Uterus (tissue), 4 donors: ENCODE data around the gene SRP9. TPM values are rescaled to one million over a fixed set of nuclear protein-coding genes. Genes with fewer than 3 reads are reported as not detected.
"Not testable (repeated sequence)": the region's sequence is repeated elsewhere in the genome, so short reads cannot be mapped to it uniquely, and the experiment has no call there.

Experiments
- DNase-seq, 2 donors: peaks; one replicate each; pipeline ENCODE4 v3.0.0-alpha.2; 2019 to 2020
- H3K27ac ChIP-seq, 2 donors: fragments of 200-600 bp; sonication (generic); 1 replicate in 1 of 2; 2 replicates in 1 of 2; pipeline ENCODE4 v1.5.1; 2016 to 2018
- H3K27me3 ChIP-seq, 2 donors: fragments of 200-600 bp; sonication (generic); one replicate each; pipeline ENCODE4 v1.5.1; 2018 to 2019; ENCODE audit warnings: control low read depth in 1 of 2
- H3K36me3 ChIP-seq, 2 donors: fragments of 200-600 bp; sonication (generic); one replicate each; pipeline ENCODE4 v1.5.1; 2019; ENCODE audit warnings: control low read depth in 1 of 2
- H3K4me1 ChIP-seq, 2 donors: fragments of 200-600 bp; sonication (generic); one replicate each; pipeline ENCODE4 v1.5.1; 2018 to 2019; ENCODE audit warnings: control low read depth in 1 of 2
- H3K4me3 ChIP-seq, 2 donors: fragments of 200-600 bp; sonication (generic); 1 replicate in 1 of 2; 2 replicates in 1 of 2; pipeline ENCODE4 v1.5.1; 2018 to 2019; ENCODE audit warnings: mild to moderate bottlenecking in 1 of 2
- H3K9me3 ChIP-seq, 2 donors: fragments of 200-600 bp; sonication (generic); one replicate each; pipeline ENCODE4 v1.5.1; 2019; ENCODE audit warnings: control low read depth in 1 of 2
- POLR2A ChIP-seq, 2 donors: fragments of 450-650 bp; IDR thresholded peaks; one replicate each; pipeline ENCODE4 v1.6.1; 2016; ENCODE audit warnings: antibody characterized with exemption in 2 of 2, mild to moderate bottlenecking in 1 of 2, moderate library complexity in 1 of 2
- intact Hi-C: fragments of 100-400 bp; cut with DNase I; formaldehyde crosslinking; loops from one replicate; pipeline ENCODE4 v1.15.1; 2023; ENCODE audit warnings: low total_unique reads
- total RNA-seq, 4 donors: library from RNA; depleted of rRNA in 3 of 4; stranded (reverse); fragments of >200 nt in 3 of 4; gene quantifications; one replicate each; pipeline versions ENCODE4 v1.1.0 to v1.2.4, GENCODE V29; 2014 to 2023
- TF ChIP-seq, protein P1 (sequence below), 4 experiments: fragments of 200-600 bp in 2 of 4; fragments of 450-650 bp in 2 of 4; sonication (generic) in 2 of 4; IDR thresholded peaks; one replicate each; pipeline ENCODE4 v1.5.1; 2016 to 2019; ENCODE audit warnings: antibody characterized with exemption in 4 of 4, mild to moderate bottlenecking in 2 of 4, moderate library complexity in 1 of 4
- donor health status: DM: yes; HTN: yes; CAD: no.

The SRP9 gene
- total RNA-seq, 4 donors from 2014 or later = 169 to 551 (median 202) TPM

DNA sequence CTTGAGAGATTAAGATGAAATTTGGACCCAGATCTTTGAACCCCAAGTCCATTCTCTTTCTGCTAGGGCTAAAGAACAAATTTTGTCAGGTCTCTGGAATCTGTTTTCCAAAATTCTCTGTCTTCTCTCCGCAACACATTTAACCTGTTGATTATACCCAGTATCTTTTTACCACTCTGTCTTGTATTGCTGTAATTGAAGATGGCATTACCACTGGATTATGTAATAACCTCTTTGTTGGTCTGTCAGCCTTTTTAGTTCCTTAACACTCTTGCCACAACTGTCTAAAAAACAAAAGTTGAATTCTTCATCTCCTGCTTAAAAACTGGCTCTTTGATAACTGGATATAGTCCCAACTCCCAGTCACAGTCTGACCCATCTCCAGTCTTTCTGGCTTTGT is 3.0 kb downstream of the SRP9 start:
- Histone ChIP-seq H3K4me3 (no peak overlapping the region), H3K4me1 (peaks cover 0 to 5% of the 10 kb centered on the region in 2 donors), H3K27me3 (no peaks in the 10 kb centered on the region), H3K9me3 (no peaks in the 10 kb centered on the region), H3K36me3 (no peaks in the 10 kb centered on the region), H3K27ac (no peak overlapping the region)
- TF ChIP-seq, protein P1, sequence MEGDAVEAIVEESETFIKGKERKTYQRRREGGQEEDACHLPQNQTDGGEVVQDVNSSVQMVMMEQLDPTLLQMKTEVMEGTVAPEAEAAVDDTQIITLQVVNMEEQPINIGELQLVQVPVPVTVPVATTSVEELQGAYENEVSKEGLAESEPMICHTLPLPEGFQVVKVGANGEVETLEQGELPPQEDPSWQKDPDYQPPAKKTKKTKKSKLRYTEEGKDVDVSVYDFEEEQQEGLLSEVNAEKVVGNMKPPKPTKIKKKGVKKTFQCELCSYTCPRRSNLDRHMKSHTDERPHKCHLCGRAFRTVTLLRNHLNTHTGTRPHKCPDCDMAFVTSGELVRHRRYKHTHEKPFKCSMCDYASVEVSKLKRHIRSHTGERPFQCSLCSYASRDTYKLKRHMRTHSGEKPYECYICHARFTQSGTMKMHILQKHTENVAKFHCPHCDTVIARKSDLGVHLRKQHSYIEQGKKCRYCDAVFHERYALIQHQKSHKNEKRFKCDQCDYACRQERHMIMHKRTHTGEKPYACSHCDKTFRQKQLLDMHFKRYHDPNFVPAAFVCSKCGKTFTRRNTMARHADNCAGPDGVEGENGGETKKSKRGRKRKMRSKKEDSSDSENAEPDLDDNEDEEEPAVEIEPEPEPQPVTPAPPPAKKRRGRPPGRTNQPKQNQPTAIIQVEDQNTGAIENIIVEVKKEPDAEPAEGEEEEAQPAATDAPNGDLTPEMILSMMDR (IDR thresholded peaks at IDR 0.05) = no peak
- TF ChIP-seq POLR2A (IDR thresholded peaks at IDR 0.05) = no peak
- intact Hi-C loops = no loop called here
- no peak for DNase-seq

DNA sequence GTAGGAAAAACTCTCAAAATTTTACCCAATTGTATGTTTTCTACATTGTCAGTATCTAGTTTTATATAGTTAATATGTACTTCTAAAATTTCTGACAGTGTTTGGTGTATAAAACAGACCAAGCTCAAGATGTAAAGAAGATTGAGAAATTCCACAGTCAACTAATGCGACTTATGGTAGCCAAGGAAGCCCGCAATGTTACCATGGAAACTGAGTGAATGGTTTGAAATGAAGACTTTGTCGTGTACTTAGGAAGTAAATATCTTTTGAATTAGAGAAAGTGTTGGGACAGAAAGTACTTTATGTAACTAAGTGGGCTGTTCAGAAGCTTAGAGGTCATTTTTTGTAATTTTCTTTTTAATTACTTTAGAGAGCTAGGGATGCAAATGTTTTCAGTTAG is 11.5 kb downstream of the SRP9 start:
- DNase-seq, H3K36me3 ChIP-seq, intact Hi-C loops: not testable (repeated sequence)

DNA sequence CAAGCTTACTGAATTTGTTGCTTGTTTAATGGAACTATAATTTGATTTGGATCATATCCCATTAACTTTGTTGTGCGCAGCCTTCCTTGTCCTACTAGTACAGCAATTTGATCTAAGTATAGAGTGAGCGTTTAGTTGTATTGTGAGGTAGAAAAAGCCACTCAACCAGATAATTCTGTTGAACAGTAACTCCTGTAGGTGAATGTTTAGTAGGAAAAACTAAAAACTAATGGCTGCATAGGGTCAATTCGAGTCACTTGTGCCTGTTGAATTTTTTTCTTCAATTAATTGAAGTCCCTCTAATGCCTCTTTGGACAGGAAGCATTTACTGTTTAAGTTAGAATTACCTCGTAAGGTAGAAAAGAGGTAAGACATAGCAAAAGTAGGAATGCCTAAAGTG is 17.3 kb downstream of the SRP9 start:
- H3K4me3 ChIP-seq = no peak overlapping the region
- intact Hi-C loops = no loop called here
- H3K27me3 ChIP-seq = no peaks in the 10 kb centered on the region
- H3K4me1 ChIP-seq = no peaks in the 10 kb centered on the region
- peaks cover 0 to 3% of the 10 kb centered on the region in 2 donors for H3K36me3 ChIP-seq
- TF ChIP-seq, protein P1 (IDR thresholded peaks at IDR 0.05) = no peak
- no peak for DNase-seq
- no peaks in the 10 kb centered on the region for H3K9me3 ChIP-seq
- no peak overlapping the region for H3K27ac ChIP-seq

More for the DNA sequence above, 11.5 kb downstream of the SRP9 start:
- H3K27me3 ChIP-seq, H3K9me3 ChIP-seq, H3K27ac ChIP-seq, H3K4me1 ChIP-seq, H3K4me3 ChIP-seq: not testable (repeated sequence)

DNA sequence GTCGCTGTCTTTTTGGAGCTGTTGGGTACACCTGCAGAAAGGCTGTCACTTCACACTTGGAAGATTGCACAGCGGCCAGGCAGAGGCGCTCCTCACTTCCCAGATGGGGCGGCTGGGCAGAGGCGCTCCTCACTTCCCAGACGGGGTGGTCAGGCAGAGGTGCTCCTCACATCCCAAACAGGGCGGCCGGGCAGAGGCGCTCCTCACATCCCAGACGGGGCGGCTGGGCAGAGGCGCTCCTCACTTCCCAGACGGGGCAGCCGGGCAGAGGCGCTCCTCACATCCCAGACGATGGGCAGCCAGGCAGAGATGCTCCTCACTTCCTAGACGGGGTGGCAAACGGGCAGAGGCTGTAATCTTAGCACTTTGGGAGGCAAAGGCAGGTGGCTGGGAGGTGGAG is 18.5 kb downstream of the SRP9 start:
- intact Hi-C loops = not testable (repeated sequence)

DNA sequence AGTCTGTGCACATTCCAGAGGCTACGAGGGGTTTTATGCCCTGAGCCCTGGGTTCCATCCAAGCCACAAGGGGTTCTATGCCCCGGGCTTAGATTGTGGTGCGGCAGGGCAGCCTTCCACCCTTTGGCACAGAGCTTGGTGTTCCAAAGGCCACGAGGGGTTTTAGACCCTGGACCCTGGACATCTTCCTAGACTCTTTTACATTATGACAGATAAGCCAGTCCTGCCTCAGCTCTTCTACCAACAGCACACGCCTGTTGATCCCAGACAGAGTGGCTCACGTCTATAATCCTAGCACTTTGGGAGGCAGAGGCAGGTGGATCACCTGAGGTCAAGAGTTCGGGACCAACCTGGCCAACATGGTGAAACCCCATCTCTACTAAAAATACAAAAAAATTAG is 23.5 kb downstream of the SRP9 start:
- H3K4me1 ChIP-seq, DNase-seq, H3K27me3 ChIP-seq, H3K27ac ChIP-seq, H3K9me3 ChIP-seq, H3K36me3 ChIP-seq, intact Hi-C loops, H3K4me3 ChIP-seq: not testable (repeated sequence)

More for the DNA sequence above, 18.5 kb downstream of the SRP9 start:
- H3K36me3 ChIP-seq, H3K27me3 ChIP-seq, H3K4me1 ChIP-seq, DNase-seq, H3K4me3 ChIP-seq, H3K9me3 ChIP-seq, H3K27ac ChIP-seq: not testable (repeated sequence)

DNA sequence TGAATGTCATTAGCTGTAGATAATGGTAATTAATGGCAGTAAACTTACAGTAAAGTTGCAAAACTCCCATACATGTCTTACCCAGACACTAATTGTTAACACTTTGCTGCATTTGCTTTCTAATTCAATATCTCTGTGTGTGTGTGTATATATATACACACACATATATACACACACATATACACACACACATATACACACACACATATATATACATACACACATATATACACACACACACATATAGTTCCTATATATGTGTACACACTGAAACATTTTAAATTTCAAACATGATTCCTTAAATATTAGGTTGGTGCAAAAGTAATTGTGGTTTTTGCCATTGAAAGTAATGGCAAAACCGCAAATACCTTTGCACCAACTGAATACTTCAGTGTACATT is 28.6 kb downstream of the SRP9 start:
- Histone ChIP-seq H3K27me3 (no peaks in the 10 kb centered on the region), H3K4me1 (peaks cover 0 to 4% of the 10 kb centered on the region in 2 donors), H3K36me3 (no peaks in the 10 kb centered on the region), H3K9me3 (no peaks in the 10 kb centered on the region), H3K4me3 (no peak overlapping the region), H3K27ac (no peak overlapping the region)
- intact Hi-C loops = loop anchor here (5.0 kb wide), 1 partner anchor 41 kb away; no protein-coding TSS in a partner anchor
- TF ChIP-seq, protein P1 (IDR thresholded peaks at IDR 0.05) = no peak
- no peak for TF ChIP-seq POLR2A (IDR thresholded peaks at IDR 0.05)
- DNase-seq = no peak

DNA sequence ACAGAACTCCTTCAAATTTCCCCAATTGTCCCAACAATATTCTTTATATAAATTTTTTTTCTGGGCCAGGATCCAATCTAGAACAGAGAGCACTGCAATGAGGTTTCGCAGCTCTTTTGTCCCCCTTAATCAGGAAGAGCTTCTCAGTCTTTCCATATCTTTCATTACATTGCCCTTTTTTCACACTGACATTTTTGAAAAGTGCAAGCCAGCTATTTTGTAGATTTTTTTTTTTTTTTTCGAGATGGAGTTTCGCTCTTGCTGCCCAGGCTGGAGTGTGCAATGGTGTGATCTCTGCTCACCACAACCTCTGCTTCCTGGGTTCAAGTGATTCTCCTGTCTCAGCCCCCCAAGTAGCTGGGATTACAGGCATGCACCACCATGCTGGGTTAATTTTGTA is 29.1 kb downstream of the SRP9 start:
- not testable (repeated sequence) for H3K9me3 ChIP-seq, H3K4me3 ChIP-seq, H3K4me1 ChIP-seq, H3K27me3 ChIP-seq, H3K36me3 ChIP-seq, H3K27ac ChIP-seq, DNase-seq
- intact Hi-C loops = loop anchor here (5.0 kb wide), 1 partner anchor 41 kb away; no protein-coding TSS in a partner anchor
